Lung (tissue), 12 donors: ENCODE results near the gene PAPPA2. TPM values are rescaled to one million over a fixed set of nuclear protein-coding genes. Genes with fewer than 3 reads are reported as not detected.

Source experiments
- ATAC-seq: fragments of 200-7000 bp; cut with Tn5 transposase; one replicate; pipeline ENCODE4 v1.9.1; 2020; ENCODE audit warnings: moderate number of reproducible peaks; ENCODE audit not compliant: insufficient read depth, low FRiP score
- DNase-seq, 3 donors: peaks; one replicate each; pipeline ENCODE4 v3.0.0-alpha.2; 2013 to 2017
- H3K27ac ChIP-seq, 2 donors: one replicate each; pipeline ENCODE4 v1.5.1; 2013; ENCODE audit warnings: mild to moderate bottlenecking in 2 of 2, moderate library complexity in 2 of 2, control low read depth in 1 of 2, inconsistent platforms in 1 of 2, low read depth in 1 of 2, low read length in 1 of 2
- H3K27me3 ChIP-seq, 3 donors: one replicate each; pipeline ENCODE4 v1.5.1; 2013; ENCODE audit warnings: low read length in 2 of 3; ENCODE audit not compliant: control insufficient read depth in 3 of 3, insufficient read depth in 3 of 3
- H3K36me3 ChIP-seq, 4 donors: one replicate each; pipeline ENCODE4 v1.5.1; 2013; ENCODE audit warnings: low read length in 4 of 4, mild to moderate bottlenecking in 1 of 4, moderate library complexity in 1 of 4; ENCODE audit not compliant: control insufficient read depth in 4 of 4, insufficient read depth in 4 of 4
- H3K4me1 ChIP-seq, 5 donors: one replicate each; pipeline ENCODE4 v1.5.1; 2013; ENCODE audit warnings: low read length in 5 of 5, mild to moderate bottlenecking in 2 of 5, moderate library complexity in 1 of 5; ENCODE audit not compliant: control insufficient read depth in 5 of 5, insufficient read depth in 5 of 5
- H3K4me3 ChIP-seq: one replicate; pipeline ENCODE4 v1.5.1; 2013; ENCODE audit warnings: mild to moderate bottlenecking, control low read depth, moderate library complexity
- H3K9ac ChIP-seq, 2 donors: one replicate each; pipeline ENCODE4 v1.5.1; 2013; ENCODE audit warnings: low read length in 2 of 2, control low read depth in 1 of 2; ENCODE audit not compliant: insufficient read depth in 1 of 2
- H3K9me3 ChIP-seq, 4 donors: one replicate each; pipeline ENCODE4 v1.5.1; 2013; ENCODE audit warnings: low read length in 3 of 4, mild to moderate bottlenecking in 1 of 4, moderate library complexity in 1 of 4; ENCODE audit not compliant: control insufficient read depth in 4 of 4, insufficient read depth in 3 of 4
- WGBS, 2 donors: extraction: QIAGEN DNeasy Blood & Tissue Kit; methylation state at CpG; one replicate each; pipeline ENCODE4 v1.1.7; 2013; 5-methylcytosine and 5-hydroxymethylcytosine counted together
- polyA plus RNA-seq, 2 donors: library from polyadenylated mRNA; stranded (reverse); fragments of 200-250 nt; gene quantifications; one replicate each; pipeline ENCODE4 v1.2.1, GENCODE V29; 2013
- total RNA-seq, 2 donors: library from RNA; depleted of rRNA in 1 of 2; stranded (reverse); fragments of >200 nt in 1 of 2; gene quantifications; one replicate each; pipeline ENCODE4 v1.2.1, GENCODE V29; 2014 to 2021
- TF ChIP-seq, protein P1 (sequence below): IDR thresholded peaks from 2 replicates; pipeline ENCODE4 v1.5.1; 2012; ENCODE audit warnings: mild to moderate bottlenecking; ENCODE audit errors: control extremely low read depth, extremely low read depth
- donor health status: control.
- donor health status: control.
- donor health status: Bipolar disorder and iron deficiency.
- donor health status: healthy.
- donor health status: DM: yes; HTN: yes; CAD: no.

PAPPA2 gene
- total and polyA plus RNA-seq, 4 donors, result 0.02 to 0.55 (median 0.32) TPM

DNA sequence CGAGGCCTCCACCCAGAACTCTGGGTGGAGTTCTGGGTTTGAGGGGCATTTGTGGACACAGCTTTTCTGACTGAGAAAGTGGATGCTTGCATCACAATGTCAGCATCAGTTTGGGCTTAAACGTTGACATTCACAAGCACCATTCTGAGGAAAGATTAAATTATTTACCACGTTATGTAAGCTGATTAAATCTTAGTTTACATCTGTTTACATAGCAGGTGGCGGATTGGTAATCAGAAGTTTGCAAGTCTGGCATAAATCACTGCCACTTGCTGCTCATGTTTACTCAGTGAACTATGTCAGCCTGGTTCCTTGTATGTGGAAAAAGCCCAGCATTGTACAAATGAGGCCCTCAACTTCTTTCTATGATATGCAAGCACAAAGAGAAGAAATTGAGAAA is 310.1 kb downstream of the PAPPA2 start:
- no peak overlapping the region for H3K9ac ChIP-seq
- ATAC-seq, result no peak
- no peak overlapping the region for H3K4me3 ChIP-seq

DNA sequence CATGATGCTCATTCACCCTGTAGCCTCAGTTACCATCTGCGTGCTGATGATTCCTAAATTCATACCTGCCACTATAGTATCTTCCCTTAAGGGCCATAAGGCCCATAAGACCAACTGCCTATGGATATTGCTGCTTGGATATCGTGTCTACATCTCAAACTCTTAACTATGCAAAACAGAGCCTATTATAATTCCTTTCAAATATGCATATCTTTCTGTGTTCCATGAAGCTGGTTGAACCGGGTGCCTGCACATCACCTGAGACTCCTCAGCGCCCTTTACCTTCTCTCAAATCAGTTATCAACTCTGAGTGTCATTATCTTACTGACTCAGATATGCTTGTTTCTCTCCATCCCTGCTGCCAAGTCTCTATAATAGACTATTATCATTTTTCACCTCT is 311.2 kb downstream of the PAPPA2 start:
- H3K27ac ChIP-seq, result no peak overlapping the region
- no peak overlapping the region for H3K9ac ChIP-seq
- 62 to 83% methylated on average over 4 of the region's 4 CpGs for WGBS, 2 donors
- no peaks in the 10 kb centered on the region for H3K27me3 ChIP-seq
- no peaks in the 10 kb centered on the region for H3K9me3 ChIP-seq
- H3K36me3 ChIP-seq, result no peaks in the 10 kb centered on the region
- no peak overlapping the region for H3K4me3 ChIP-seq
- ATAC-seq (no peak), DNase-seq (no peak)
- TF ChIP-seq, protein P1, sequence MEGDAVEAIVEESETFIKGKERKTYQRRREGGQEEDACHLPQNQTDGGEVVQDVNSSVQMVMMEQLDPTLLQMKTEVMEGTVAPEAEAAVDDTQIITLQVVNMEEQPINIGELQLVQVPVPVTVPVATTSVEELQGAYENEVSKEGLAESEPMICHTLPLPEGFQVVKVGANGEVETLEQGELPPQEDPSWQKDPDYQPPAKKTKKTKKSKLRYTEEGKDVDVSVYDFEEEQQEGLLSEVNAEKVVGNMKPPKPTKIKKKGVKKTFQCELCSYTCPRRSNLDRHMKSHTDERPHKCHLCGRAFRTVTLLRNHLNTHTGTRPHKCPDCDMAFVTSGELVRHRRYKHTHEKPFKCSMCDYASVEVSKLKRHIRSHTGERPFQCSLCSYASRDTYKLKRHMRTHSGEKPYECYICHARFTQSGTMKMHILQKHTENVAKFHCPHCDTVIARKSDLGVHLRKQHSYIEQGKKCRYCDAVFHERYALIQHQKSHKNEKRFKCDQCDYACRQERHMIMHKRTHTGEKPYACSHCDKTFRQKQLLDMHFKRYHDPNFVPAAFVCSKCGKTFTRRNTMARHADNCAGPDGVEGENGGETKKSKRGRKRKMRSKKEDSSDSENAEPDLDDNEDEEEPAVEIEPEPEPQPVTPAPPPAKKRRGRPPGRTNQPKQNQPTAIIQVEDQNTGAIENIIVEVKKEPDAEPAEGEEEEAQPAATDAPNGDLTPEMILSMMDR, result no peak
- H3K4me1 ChIP-seq, result no peaks in the 10 kb centered on the region

More for the DNA sequence above, 310.1 kb downstream of the PAPPA2 start:
- Histone ChIP-seq H3K4me1 (no peaks in the 10 kb centered on the region), H3K9me3 (peaks cover 0 to 2% (median 0%) of the 10 kb centered on the region in 4 donors), H3K36me3 (no peaks in the 10 kb centered on the region), H3K27ac (no peak overlapping the region), H3K27me3 (no peaks in the 10 kb centered on the region)
- no peak for DNase-seq
- 30 to 36% methylated on average over 4 of the region's 4 CpGs for WGBS, 2 donors
- TF ChIP-seq, protein P1, result no peak

DNA sequence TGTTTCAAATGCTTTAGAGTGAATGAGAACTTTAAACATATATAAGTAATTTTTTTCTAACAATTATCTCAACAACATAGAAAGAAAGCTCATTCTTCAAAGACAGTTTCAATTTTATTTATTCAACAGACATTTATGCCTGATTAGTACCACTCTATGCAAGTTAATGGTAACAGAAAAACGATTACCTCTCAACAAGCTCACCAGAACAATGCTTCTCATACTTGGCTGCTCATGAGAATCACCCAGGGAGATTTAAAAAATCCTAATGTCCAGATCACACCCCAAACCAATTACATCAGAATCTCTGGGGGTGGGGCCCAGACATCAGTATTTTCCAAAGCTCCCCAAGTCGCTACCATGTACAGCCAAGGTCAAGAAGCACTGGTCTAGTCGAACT is 312.4 kb downstream of the PAPPA2 start:
- H3K9me3 ChIP-seq, result no peaks in the 10 kb centered on the region
- TF ChIP-seq, protein P1, result no peak
- H3K4me1 ChIP-seq, result no peaks in the 10 kb centered on the region
- no peak overlapping the region for H3K4me3 ChIP-seq
- no peaks in the 10 kb centered on the region for H3K27me3 ChIP-seq
- H3K27ac ChIP-seq, result no peak overlapping the region
- WGBS, 2 donors, result 69 to 77% methylated on average over 3 of the region's 3 CpGs
- ATAC-seq, result no peak
- DNase-seq, result no peak
- no peak overlapping the region for H3K9ac ChIP-seq
- no peaks in the 10 kb centered on the region for H3K36me3 ChIP-seq

DNA sequence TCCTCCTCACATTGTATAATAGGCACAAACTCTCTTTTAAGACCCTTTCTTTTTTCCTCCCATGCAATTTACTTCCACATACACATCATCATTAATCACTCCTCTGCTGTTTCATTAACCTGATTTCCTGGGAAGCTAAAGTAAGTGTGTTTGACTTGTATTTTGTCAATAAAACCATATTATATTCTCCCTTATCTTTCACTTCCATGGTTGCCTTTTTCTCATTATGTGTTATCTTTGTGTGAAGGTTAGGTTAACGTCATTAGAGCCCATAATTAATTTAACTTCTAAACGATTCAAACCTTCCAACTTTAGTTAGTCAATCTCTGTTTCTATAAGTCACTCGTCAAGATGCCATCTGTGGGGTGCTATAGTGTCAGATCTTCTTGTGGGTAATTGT is 313.0 kb downstream of the PAPPA2 start:
- ATAC-seq (no peak), DNase-seq (no peak)
- TF ChIP-seq, protein P1, result no peak
- no peak overlapping the region for H3K27ac ChIP-seq
- no peaks in the 10 kb centered on the region for H3K36me3 ChIP-seq
- H3K9ac ChIP-seq, result no peak overlapping the region
- H3K27me3 ChIP-seq, result no peaks in the 10 kb centered on the region
- 50 to 67% methylated on average over 3 of the region's 3 CpGs for WGBS, 2 donors
- H3K9me3 ChIP-seq, result no peaks in the 10 kb centered on the region
- no peaks in the 10 kb centered on the region for H3K4me1 ChIP-seq
- no peak overlapping the region for H3K4me3 ChIP-seq
